ENCODE data around the gene OSER1. TPM values are rescaled to one million over a fixed set of nuclear protein-coding genes. Genes with fewer than 3 reads are reported as not detected.

Gene OSER1
- total and polyA plus RNA-seq, 2 of the 8 experiments (the other 6 are each of a cell fraction or from before 2014, with no cell fraction given) = 24.5 to 31.8 TPM

- Histone ChIP-seq H3K4me2 (ENCODE audit: insufficient read depth in 1 of 2, low read depth in 2 of 2, low read length in 2 of 2) (no peak overlapping the region), H4K8ac (ENCODE audit: extremely low read depth, insufficient read depth, low read length) (no peak overlapping the region), H4K5ac (ENCODE audit: insufficient read length, low read depth, low read length) (no peak overlapping the region), H4K91ac (replicated peaks; ENCODE audit: insufficient read length, low read length) (no peak overlapping the region), H2AK5ac (ENCODE audit: low read depth, low read length) (no peak overlapping the region), H3K18ac (ENCODE audit: extremely low read depth, low read length) (no peak overlapping the region), H3K56ac (replicated peaks; ENCODE audit: insufficient read length, low read depth, low read length) (no peak overlapping the region), H3K4me3 (ENCODE audit: extremely low read depth in 1 of 4, insufficient read depth in 2 of 4, low read depth in 3 of 4, low read length in 4 of 4) (no peak overlapping the region), H2BK20ac (ENCODE audit: low read length) (no peak overlapping the region), H3K79me2 (ENCODE audit: control insufficient read depth in 1 of 2, insufficient read depth in 2 of 2, low read length in 2 of 2) (no peaks in the 10 kb centered on the region), H3K4me1 (replicated peaks in 1 of 4; ENCODE audit: control insufficient read depth in 3 of 4, insufficient read depth in 4 of 4, low read length in 3 of 4) (no peaks in the 10 kb centered on the region), H2BK5ac (ENCODE audit: low read depth, low read length) (no peak overlapping the region), H3K9ac (replicated peaks in 1 of 4; ENCODE audit: extremely low read depth in 1 of 4, low read depth in 3 of 4, low read length in 3 of 4) (no peak overlapping the region), H3K4ac (replicated peaks; ENCODE audit: insufficient read length, low read depth, low read length) (no peak overlapping the region), H3K23ac (ENCODE audit: insufficient read length) (no peak overlapping the region), H2BK12ac (ENCODE audit: low read depth, low read length) (no peak overlapping the region), H3K27me3 (replicated peaks in 1 of 4; ENCODE audit: control insufficient read depth in 3 of 4, extremely low read depth in 1 of 4, insufficient read depth in 3 of 4, low read length in 3 of 4) (no peaks in the 10 kb centered on the region), H3K36me3 (ENCODE audit: control insufficient read depth in 2 of 4, insufficient read depth in 4 of 4, low read length in 3 of 4) (no peaks in the 10 kb centered on the region), H2BK120ac (replicated peaks; ENCODE audit: low read depth, low read length) (no peak overlapping the region), H3K9me3 (ENCODE audit: insufficient read depth in 2 of 2, low read depth in 1 of 2, low read length in 1 of 2) (no peaks in the 10 kb centered on the region), H3K79me1 (ENCODE audit: low read depth, low read length) (no peaks in the 10 kb centered on the region), H3K23me2 (ENCODE audit: low read depth, low read length) (no peaks in the 10 kb centered on the region), H3K14ac (ENCODE audit: insufficient read length) (no peak overlapping the region), H3K27ac (ENCODE audit: low read depth, low read length) (no peak overlapping the region), H4K20me1 (replicated peaks in 1 of 2; ENCODE audit: control insufficient read depth in 1 of 2, insufficient read depth in 2 of 2, low read length in 2 of 2) (no peaks in the 10 kb centered on the region), H2BK15ac (ENCODE audit: low read length) (no peak overlapping the region), H2AFZ (ENCODE audit: low read length) (no peak overlapping the region)
- POLR2A ChIA-PET (ENCODE audit: partially characterized antibody) = interaction anchor here (1.0 to 1.6 kb wide), 3 partner anchors 16 to 28 kb away, joined by 3 to 4 read pairs (median 4); no protein-coding TSS in a partner anchor
- CTCF ChIA-PET (ENCODE audit: partially characterized antibody) = interaction anchor here (0.7 to 4.6 kb wide), 7 partner anchors 9 to 218 kb away, joined by 3 to 22 read pairs (median 3); no protein-coding TSS in a partner anchor
- DNase-seq (ENCODE audit: low read depth in 1 of 2, low spot score in 2 of 2) (no peak), FAIRE-seq (no peak)
- 89% methylated on average over 4 of the region's 4 CpGs; no CpG with 5 or more reads in 1 of the 2 experiments for WGBS, 2 experiments (ENCODE audit: extremely low coverage in 1 of 2, insufficient coverage in 1 of 2, insufficient read length in 1 of 2, insufficient replicate concordance in 2 of 2, low coverage in 1 of 2, low lambda C conversion rate in 2 of 2, missing lambda C conversion rate in 1 of 2)
- TF ChIP-seq CBX5 (IDR thresholded peaks at IDR 0.05; ENCODE audit: low read depth, low read length) = no peak
- TF ChIP-seq TAF1 (IDR thresholded peaks at IDR 0.05; ENCODE audit: low read depth, low read length) = no peak
- TF ChIP-seq, protein P1, sequence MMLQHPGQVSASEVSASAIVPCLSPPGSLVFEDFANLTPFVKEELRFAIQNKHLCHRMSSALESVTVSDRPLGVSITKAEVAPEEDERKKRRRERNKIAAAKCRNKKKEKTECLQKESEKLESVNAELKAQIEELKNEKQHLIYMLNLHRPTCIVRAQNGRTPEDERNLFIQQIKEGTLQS (IDR thresholded peaks at IDR 0.05; ENCODE audit: insufficient read depth, low read depth, low read length) = no peak
- no peak for TF ChIP-seq POLR2AphosphoS5 (IDR thresholded peaks at IDR 0.05; ENCODE audit: low read depth, low read length)
- TF ChIP-seq RXRA (IDR thresholded peaks at IDR 0.05; ENCODE audit: insufficient read depth, low read depth, low read length) = no peak
- no peak for TF ChIP-seq NANOG (IDR thresholded peaks at IDR 0.05; ENCODE audit: insufficient read depth, low read depth, low read length, poor library complexity, severe bottlenecking)
Measured at GRCh38 chr20:44166008-44166407, 44.6 kb downstream of the OSER1 start.
